ENCODE data around the gene IER3.
A peak's percentile ranks its signal among the peaks of the same experiment; 100 is the strongest.

Gene IER3

DNA sequence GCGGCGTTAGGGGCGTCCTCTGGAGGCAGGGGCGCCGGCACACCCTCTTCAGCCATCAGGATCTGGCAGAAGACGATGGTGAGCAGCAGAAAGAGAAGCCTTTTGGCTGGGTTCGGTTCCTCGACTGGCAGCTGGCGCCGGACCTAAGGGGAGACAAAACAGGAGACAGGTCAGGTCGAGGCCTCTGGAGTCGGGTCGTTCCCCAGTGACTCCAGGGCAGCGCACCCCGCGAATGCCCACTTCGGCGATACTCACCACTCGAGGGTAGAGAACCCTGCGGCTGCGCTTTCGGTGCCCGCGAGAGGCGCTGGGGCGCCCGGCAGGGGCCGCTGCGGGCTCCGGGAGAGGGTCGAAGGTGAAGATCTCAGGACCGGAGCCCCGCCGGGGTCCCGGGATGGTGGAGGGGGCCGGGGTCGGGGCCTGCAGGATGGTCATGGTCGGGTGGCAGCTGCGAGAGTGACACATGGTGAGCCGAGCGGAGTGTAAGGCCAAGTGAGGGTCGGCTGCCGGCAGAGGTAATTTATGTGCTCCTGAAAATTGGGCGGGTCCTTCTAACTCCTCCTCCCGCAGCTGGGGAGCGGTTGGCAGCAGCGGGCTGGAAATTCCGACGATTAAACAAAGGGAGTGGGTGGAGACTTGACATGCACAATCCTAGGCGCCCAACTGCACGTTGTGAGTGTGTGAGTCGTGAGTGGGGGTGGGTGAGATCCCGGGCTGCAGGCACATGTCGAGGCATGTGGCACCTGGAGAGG, at the start of gene IER3:
TSS of gene IER3 (minus strand) at position 494 of the 752 bp plus-strand sequence. CDS start at position 465, 29 bp downstream.
- peak; percentile 75 to 83 for DNase-seq
- peak; percentile 95 for TF ChIP-seq POLR2A (IDR thresholded peaks at IDR 0.05; ENCODE audit: low read length)
- TF ChIP-seq GATA1 (IDR thresholded peaks at IDR 0.05; ENCODE audit: low read depth, low read length) = no peak

GRCh38 chr6:30793521-30794194, 49.3 kb upstream of the IER3 start:
- no peak for TF ChIP-seq POLR2A (IDR thresholded peaks at IDR 0.05; ENCODE audit: low read length)
- TF ChIP-seq GATA1 (IDR thresholded peaks at IDR 0.05; ENCODE audit: low read depth, low read length) = no peak
- no peak for DNase-seq

- DNase-seq = no peak
- TF ChIP-seq GATA1 (IDR thresholded peaks at IDR 0.05; ENCODE audit: low read depth, low read length) = no peak
- no peak for TF ChIP-seq POLR2A (IDR thresholded peaks at IDR 0.05; ENCODE audit: low read length)
Observed at GRCh38 chr6:30792786-30793185, 48.4 kb upstream of the IER3 start.

- DNase-seq = no peak
- TF ChIP-seq POLR2A (IDR thresholded peaks at IDR 0.05; ENCODE audit: low read length) = no peak
- no peak for TF ChIP-seq GATA1 (IDR thresholded peaks at IDR 0.05; ENCODE audit: low read depth, low read length)
Observed at GRCh38 chr6:30790724-30791383, 46.5 kb upstream of the IER3 start.

DNA sequence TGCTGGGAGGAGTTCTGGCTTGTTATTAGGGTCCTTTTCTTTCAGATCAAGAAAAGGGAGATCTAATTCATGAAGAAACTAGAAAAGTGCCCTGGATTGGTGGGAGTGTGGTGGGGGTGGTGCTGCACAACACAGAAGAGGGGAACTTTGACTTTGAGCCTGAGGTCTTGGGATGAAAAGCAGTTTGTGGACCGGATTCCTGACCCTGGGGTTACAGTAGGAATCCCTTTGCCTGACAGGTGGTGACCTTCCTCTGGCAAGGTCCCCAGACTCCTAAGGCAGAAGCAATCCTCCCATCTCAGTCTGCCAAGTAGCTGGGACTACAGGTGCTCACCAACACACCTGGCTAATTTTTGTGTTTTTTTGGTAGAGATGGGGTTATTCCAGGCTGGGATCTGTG, 45.3 kb upstream of the IER3 start:
- TF ChIP-seq POLR2A (IDR thresholded peaks at IDR 0.05; ENCODE audit: low read length) = no peak
- TF ChIP-seq GATA1 (IDR thresholded peaks at IDR 0.05; ENCODE audit: low read depth, low read length) = no peak
- no peak for DNase-seq

DNA sequence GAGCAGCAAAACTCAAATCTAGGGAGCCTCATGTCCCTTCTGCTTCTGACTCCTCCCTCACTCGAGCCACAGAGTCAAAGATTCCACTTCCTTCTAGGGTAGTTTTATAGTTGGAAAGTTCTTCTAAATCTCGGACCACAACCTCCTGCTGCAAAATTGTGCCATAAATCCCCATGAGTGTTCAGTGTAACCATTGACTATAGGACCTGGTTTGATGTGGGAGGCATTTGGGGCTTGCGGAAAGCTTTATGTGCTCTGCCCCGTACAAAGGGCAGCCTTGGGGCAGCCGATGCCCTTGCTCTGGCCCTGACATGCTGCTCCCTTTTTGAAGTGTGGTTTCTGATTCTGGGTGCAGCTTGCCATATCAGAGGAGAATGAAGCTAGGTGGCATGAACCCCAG, 43.6 kb upstream of the IER3 start:
- DNase-seq = no peak
- TF ChIP-seq GATA1 (IDR thresholded peaks at IDR 0.05; ENCODE audit: low read depth, low read length) (no peak), POLR2A (IDR thresholded peaks at IDR 0.05; ENCODE audit: low read length) (no peak)

DNA sequence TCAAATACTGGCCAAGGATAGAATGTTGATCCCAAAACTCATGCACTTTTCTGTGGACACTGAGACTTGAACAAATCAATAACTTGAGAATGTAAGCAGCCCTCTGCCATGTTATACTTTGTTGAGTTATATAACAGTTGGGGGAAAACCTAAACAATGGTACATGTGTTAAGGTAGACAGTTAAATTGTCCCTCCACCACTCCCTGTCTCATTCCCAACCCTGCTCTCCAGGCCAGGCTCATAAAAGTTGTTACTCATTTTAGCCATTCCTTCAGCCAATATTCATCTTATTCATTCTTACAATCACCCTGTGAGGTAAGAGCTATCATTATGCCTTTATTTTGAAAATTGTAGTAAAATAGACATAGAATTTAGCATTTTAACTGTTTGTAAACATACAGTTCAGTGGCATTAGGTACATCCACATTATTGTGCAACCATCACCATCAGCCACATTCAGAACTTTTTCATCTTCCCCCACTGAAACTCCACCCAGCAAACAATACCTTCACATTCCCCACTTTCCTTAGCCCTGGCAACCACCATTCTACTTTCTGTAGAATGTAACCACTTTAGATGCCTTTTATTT, 38.2 kb upstream of the IER3 start:
- no peak for DNase-seq
- TF ChIP-seq GATA1 (IDR thresholded peaks at IDR 0.05; ENCODE audit: low read depth, low read length) = no peak
- no peak for TF ChIP-seq POLR2A (IDR thresholded peaks at IDR 0.05; ENCODE audit: low read length)

DNA sequence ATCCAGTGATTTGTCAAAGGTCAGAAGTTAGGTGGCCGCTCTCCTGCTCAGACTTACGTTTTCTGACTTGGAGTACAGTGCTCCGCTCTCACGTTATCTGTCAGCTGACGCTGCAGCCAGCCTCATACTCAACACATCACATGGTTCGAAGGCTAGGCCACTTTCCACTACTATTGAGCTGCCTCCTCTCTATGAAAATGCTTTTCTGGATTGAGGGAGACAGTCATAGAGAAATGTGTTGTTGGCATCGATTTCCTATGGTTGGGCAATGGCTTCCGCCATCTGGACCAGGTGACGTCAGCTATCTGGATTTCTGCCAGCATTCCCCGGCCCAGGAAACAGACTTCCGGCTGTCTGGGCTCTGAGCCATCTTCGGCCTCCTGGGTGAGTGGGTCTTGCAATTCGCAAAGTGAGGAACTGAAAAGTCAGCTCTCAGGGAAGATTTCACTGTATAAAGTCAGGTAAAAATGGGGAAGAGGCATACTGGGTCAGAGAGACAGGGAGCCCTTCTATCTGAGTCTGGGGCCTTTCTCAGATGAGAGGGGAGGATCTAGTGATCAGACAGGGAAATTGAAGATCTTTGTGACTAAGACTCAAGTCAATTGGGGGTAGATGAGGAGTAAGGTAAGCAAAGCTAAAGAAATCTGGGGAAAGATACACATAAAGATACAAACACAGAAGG, 37.5 kb upstream of the IER3 start:
- peak; percentile 36 to 80 for DNase-seq
- no peak for TF ChIP-seq GATA1 (IDR thresholded peaks at IDR 0.05; ENCODE audit: low read depth, low read length)
- no peak for TF ChIP-seq POLR2A (IDR thresholded peaks at IDR 0.05; ENCODE audit: low read length)

DNA sequence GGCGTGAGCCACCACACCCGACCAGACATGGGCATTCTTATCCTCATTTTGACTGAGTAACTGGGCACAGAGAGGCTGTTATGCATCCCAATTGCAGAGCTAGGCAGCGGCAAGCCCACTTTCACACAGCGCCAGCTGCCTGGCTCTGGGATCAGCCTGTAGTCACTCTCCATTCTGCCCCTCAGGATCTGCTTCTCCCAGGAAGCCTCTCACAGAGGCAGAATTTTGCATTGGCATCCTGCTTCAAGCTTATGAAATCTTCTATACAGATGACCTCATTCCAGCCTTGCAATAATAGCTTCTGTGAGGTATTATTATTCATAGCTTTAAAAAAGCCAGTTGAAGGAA, 37.0 kb upstream of the IER3 start:
- no peak for TF ChIP-seq GATA1 (IDR thresholded peaks at IDR 0.05; ENCODE audit: low read depth, low read length)
- no peak for TF ChIP-seq POLR2A (IDR thresholded peaks at IDR 0.05; ENCODE audit: low read length)
- DNase-seq = no peak

GRCh38 chr6:30780642-30780920, 36.2 kb upstream of the IER3 start:
- DNase-seq = no peak
- no peak for TF ChIP-seq POLR2A (IDR thresholded peaks at IDR 0.05; ENCODE audit: low read length)

- no peak for TF ChIP-seq GATA1 (IDR thresholded peaks at IDR 0.05; ENCODE audit: low read depth, low read length)
- no peak for TF ChIP-seq POLR2A (IDR thresholded peaks at IDR 0.05; ENCODE audit: low read length)
- no peak for DNase-seq
Observed at GRCh38 chr6:30779850-30780641, 35.7 kb upstream of the IER3 start.

- no peak for DNase-seq
- no peak for TF ChIP-seq POLR2A (IDR thresholded peaks at IDR 0.05; ENCODE audit: low read length)
- no peak for TF ChIP-seq GATA1 (IDR thresholded peaks at IDR 0.05; ENCODE audit: low read depth, low read length)
Observed at GRCh38 chr6:30778001-30778635, 33.8 kb upstream of the IER3 start.

- TF ChIP-seq GATA1 (IDR thresholded peaks at IDR 0.05; ENCODE audit: low read depth, low read length) = no peak
- TF ChIP-seq POLR2A (IDR thresholded peaks at IDR 0.05; ENCODE audit: low read length) = no peak
Observed at GRCh38 chr6:30777155-30777485, 32.8 kb upstream of the IER3 start.

More at GRCh38 chr6:30777155-30777485, 32.8 kb upstream of the IER3 start:
- no peak for DNase-seq

Measured in erythroblast (primary cell).